Activated CD4-positive, alpha-beta T cell treated with anti-CD3 and anti-CD28 coated beads for 1 hour (primary cell): ENCODE results near the gene KATNB1.

Source experiments
- DNase-seq: peaks from one replicate; pipeline ENCODE4 v3.0.0-alpha.2; 2020

Gene KATNB1

DNA sequence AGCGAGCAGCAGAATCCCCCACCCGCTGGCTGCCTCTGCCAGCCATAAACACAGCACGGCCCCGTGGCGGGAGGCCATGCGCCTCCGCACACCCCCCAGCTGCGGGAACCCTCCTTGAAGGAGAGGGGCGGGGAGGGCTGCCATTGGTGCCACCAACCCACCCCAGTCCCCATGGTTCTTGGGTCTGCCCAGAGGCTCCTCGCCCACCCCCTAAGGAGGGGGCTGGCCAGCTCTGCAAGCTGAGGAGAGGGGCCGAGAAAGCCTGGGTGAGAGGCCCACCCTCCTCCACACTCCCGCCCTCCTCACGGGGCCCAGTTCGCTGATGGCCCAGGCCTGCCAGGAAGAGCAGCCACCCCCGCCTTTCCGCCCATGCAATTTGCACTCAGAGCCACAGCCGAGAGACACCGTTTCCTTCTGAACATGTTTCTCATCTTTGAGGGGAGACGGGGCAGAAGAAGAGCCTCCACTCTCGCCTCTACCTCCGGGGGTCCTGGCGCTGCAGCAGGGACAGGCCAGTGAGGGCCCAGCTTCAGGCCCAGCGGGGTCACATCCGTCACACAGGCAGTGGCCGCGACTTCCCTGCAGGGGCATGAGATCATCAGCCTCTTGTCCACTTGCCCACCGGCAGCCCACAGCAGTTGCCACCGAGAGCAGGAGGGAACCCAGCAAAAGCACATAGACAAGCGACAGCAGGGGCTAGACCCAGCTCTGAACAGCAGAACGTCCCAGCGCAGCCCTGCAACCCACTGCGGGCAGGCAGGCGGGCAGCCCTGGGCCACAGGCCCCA, 23.0 kb downstream of the KATNB1 start:
- no peak for DNase-seq

DNA sequence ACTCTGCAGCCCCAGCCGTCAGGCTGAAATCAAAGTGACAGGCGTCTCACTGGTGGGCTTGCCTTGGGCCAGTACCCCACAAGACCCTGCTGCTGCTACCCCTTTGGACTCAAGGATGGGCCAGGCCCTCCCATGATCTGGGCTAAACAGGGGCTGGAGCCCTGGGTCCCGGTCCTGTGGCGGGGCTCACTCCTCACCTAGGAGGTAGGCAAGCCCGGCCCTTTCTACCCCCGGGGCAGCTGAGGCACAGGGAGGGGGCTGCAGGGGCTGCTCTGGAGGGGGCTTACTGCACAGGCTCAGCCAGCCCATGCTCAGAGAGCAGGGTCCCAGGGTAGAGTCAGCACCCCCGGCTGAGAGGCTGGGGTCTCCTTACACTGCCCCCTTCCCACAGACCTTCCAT, 23.6 kb downstream of the KATNB1 start:
- DNase-seq = no peak

DNA sequence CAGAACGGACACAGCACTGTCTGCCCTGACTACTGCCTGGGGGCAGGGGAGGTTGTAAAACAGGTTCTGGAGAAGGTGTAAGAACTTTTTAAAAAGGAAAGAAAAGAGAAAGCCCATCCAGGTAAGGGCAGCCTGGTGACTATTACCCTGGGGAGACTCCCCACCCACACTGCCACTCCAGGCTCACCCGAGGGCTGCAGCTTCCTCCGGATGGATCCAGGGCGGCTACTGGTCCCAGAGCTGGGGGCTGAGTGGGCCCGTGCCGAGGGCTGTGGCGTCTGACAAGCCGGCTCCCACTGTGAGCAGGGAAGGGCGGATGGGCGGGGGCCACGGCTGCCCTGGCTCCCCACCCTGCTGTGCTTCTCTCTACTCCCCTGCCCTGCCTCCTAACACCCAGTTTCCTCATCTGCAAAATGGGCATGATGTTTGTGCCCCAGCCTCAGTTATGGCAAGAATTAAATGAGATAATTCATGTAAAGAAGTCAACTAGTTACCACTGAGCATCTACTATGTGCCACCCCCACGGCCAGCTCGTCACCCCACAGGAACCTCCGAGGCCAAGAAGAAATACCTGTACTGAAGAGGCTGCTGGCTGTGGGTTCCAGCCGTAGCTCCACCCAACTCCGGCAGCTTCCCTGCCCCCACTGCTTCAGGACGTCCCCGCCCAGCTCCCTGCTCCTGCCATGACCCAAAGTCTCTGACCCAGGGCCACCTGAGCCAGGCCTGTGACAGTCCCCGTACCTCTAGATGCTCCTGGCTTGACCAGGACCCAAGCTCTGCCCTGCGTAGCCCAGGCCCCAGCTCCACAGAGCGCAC, 24.2 kb downstream of the KATNB1 start:
- no peak for DNase-seq

GRCh38 chr16:57760357-57761160, 25.0 kb downstream of the KATNB1 start:
- no peak for DNase-seq

- no peak for DNase-seq
Measured at GRCh38 chr16:57761301-57761700, 25.7 kb downstream of the KATNB1 start.

DNA sequence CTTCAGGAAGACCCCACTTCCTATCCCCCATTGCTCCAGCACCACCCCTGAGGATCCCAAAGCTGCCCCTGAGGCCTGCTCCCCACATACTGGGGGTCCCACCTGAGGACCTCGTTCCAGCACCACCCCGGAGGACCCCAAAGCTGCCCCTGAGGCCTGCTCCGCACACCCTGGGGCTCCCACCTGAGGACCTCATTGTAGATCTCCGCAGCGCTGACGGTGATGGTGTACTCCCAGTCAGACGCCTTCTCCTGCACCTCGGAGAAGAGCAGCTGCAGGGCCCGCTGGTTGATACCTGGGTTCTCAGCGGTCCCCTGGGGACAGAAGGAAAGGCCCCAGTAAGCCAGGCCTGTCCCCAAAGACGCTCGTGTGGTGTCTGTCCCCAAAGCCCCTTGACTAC, 26.4 kb downstream of the KATNB1 start:
- no peak for DNase-seq

DNA sequence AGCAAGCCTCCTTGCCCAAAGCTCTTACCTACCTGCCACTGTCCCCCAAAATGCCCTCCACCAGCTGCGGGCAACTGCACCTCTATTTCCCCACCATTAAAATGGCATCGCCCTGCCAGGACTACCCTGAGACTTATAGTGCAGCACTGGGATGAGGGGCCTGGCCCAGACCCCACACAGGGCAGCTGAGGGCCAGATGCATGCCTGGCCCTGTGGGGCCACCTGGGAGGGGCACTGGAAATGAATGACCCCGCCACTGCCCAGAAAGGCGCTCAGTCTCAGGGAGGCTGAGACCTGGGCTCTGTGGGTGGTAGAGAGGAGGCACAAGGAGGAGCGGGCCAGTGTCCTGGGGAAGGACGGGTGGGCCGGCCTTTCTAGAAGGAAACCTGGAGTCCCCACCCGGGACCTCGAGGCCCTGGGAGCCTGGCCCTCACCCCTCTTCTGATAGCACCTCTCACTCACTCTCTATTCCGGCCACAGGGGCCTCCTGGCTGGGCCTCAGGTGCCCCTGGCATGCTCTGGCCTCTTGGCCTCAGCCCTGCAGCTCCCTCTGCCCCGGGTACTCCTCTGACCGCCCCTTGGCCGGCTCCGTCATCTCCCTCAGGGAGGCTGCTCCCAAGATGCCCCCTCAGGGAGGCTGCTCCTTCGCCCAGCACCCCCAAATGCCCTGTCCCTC, 26.9 kb downstream of the KATNB1 start:
- no peak for DNase-seq

DNA sequence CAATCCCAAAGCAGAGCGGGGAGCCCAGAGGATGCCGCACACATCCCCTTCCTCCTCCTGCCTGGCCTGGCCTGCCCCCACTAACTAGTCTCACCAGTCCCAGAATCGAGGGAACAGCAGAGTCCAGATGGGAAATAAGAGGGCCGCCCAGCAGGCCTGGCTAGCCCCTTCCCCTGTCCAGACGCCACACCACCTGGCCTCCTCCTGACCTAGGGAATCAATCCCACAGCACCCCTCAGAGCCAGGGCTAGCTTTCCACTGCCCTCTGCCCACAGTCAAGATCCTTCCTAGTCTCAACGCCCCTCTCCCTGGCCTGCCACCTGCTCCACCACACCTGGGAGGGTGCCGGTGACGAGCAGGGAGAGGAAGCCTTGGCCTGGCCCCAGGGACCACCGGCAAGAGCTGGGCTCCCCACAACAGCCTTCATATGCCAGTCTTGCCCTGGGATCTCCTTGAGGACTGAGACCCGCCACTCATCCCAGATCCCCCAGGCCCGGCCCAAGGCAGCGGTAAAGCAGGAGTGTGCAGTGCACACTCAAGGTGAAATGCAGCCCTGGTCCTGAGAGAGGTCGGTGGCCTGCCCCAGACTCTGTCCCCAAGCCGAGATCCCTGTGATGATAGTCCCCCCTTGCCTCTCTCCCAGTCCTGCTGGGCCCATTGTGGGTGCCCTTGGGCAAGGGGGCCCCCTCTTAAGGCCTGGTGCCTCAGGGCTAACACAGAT, 27.9 kb downstream of the KATNB1 start:
- no peak for DNase-seq

DNA sequence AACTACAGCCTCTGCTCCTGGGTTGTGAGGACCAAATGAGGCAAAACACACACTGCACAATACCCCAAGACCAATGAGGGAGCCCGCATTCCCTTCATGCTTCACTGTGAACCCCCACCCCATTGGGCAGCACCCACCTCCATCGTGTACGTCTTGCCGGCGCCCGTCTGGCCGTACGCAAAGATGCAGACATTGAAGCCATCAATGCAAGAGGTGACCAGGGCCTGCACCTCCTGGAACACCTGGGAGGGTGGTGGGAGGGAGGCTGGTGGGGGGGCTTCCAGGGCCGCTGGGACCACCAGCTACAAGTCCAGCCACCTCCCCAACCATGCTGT, 28.4 kb downstream of the KATNB1 start:
- no peak for DNase-seq

DNA sequence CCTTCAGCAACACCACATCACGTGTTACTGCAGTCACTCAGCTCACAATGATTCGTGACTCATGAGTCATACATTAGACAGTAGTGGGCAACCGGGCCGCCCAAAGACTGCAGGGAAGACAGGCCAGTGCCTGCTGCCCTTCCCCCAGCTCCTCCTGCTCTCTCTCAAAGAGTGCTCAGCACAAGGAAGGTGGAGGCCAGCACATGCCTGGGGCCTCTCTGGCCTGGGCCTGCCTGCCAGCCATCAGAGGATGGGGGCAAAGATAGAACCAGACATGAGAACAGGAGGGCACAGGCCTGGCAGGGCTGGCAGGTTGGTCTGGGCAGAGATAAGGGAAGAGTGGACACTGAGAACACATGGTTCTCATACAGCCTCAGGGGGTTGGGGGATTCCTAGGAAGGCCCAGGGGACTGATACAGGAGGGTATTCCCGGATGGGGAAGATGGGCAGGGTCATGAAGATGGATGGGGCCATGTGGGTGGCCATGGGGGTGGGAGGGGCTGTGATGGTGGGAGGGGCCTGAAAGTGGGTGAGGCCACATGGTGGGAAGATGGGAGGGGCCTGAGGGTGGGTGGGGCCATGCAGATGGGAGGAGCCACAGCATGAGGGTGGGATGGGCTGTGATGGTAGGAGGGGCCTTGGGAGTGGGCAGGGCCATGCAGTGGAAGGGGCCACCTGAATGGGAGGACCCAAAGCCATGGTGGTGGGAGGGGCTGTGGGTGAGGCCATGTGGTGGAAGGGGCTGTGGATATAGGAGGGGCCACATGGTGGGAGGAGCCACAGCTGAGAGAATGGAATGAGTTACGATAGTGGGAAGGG, 29.0 kb downstream of the KATNB1 start:
- DNase-seq = no peak

DNA sequence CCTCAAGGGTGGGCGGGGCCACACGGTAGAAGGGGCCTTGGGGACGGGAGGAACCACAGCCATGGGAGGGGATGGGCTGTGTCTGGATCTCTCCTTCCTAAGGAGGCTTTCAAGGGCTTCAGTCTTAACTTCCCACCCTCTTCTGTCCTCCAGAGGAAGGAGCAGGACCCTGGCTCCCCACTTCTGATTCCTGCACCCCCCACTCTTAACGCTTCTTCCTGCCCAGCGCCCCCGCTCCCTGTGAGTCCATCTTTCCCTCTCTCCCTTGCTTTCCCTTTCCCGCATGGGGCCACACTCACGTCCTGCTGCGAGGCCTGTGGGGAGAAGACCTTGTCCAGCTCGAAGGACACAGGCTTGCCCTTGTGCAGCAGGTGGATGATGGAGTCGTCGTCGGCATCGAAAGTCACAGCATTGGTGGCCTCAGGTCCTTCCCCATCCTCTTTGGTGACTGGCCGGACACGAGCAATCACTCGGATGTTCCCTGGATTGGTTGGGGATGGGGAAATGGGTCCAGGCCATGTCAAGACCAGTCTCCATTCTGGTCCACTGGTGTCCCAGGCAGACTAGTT, 29.7 kb downstream of the KATNB1 start:
- no peak for DNase-seq

DNA sequence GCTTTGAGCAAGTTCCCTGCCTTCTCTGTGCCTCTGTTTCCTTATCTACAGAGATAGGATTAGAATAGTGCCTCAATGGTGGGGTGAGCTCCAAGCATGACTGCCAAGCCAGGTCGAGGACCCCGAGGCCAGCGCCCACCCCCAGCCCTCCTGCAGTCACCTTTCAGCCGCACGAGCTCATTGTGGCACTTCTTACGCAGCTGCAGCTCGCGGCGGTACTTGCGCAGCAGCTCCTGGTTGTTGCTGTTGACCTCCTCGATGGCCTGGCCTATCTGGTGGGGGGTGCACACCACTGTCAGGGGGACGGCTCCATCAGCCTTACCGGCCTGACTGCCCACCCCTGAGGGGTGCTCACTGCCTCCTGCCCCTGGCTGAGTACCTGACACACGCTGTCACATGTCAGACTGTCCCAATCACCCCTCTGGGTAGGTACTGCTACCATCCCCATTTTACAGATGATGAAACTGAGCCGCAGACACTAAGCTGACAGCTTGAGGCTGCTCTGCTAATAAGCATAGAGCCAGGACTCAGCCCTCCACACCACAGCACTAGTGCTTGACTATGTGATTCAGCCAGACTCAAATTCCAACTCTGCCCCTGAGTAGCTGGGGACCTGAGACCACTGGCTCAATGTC, 31.3 kb downstream of the KATNB1 start:
- DNase-seq = no peak

DNA sequence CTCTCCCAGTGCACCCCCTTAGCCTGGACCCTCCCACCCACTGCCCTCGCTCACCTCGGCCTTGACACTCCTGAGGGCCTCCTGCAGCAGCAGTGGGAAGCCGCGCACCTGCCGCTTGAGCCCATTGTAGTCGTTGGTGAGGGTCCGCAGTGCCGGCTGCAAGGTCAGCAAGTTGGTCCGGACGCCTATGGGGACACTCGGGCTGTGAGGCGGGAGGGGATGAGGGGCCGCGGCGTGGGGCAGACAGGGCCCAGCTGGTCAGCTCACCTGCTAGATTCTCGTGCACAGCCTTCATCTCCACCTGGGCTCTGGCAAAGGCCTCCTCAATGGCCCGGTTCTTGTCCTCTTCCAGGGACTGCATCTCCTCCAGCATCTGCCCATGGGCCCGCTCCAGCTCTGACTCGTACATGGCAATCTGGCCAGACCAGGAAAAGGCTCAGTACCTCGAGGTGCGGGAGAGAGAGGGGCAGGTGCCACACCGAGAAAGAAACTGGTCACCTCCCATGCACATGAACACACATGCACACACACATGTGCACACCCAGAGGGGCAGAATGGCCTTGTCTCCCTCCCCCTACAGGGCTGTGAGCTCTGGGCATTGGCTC, 34.1 kb downstream of the KATNB1 start:
- no peak for DNase-seq

GRCh38 chr16:57770361-57770760, 34.8 kb downstream of the KATNB1 start:
- no peak for DNase-seq

DNA sequence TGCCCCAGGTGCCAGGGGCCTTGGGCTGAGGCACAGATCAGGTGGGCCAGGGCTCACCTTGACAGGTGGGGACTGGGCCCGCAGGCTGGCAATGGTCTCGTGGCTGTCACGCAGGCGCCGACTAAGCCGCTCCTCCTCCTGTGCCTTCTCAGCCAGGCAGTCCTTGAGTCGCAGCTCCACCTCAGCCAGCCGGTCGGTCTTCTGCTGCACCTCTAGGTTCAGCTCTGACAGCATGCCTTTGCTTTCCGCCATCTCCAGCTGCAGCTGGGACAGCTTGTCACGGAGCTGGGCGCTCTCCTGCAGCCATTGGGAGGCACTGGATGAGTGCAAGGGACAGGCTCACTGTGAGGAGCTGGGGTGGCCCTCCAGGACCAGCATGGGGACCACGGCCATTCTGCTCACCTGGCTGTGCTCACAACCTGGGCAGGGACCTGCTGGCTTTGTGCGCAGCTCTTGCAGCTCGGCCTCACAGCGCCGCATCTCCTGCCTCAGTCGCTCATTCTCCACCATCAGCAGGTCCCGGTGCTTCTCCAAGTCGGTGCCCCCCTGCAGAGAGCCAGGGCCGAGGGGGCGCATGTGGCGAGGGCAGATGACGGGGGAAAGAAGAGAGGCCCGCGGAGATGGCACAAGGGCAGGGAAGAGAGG, 35.7 kb downstream of the KATNB1 start:
- no peak for DNase-seq

GRCh38 chr16:57773019-57773418, 37.4 kb downstream of the KATNB1 start:
- DNase-seq = no peak

GRCh38 chr16:57773655-57774295, 38.2 kb downstream of the KATNB1 start:
- no peak for DNase-seq

GRCh38 chr16:57774705-57775285, 39.2 kb downstream of the KATNB1 start:
- no peak for DNase-seq
